Inferior parietal cortex (tissue), 1 donor: Measurements from ENCODE around the gene NUP188.
"Not testable (repeated sequence)": the region's sequence is repeated elsewhere in the genome, so short reads cannot be mapped to it uniquely, and the experiment has no call there.

Experiments
- DNase-seq: peaks from one replicate; pipeline ENCODE4 v3.0.0-alpha.2; 2016; ENCODE audit errors: extremely low spot score

The NUP188 gene

DNA sequence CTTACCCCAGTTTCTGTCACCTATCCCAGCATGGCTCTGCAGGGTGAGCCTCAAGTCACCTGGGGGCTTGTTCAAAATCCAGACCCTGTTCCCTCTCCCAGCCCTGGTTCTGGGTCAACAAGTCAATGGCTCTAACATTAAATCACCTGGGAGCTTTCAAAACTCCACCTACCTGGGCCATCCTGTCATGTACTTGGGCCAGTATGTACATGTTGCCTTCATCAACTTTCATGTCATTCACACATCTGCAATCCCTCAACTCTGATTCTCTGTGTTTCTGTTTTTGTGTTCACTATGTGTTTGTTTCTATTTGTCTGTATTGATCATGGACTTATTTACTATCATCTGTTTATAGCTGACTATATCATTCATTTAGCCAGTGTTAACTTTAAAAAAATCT lies 82.7 kb downstream of the NUP188 start:
- no peak for DNase-seq

GRCh38 chr9:129031514-129031913 lies 84.0 kb downstream of the NUP188 start:
- no peak for DNase-seq

DNA sequence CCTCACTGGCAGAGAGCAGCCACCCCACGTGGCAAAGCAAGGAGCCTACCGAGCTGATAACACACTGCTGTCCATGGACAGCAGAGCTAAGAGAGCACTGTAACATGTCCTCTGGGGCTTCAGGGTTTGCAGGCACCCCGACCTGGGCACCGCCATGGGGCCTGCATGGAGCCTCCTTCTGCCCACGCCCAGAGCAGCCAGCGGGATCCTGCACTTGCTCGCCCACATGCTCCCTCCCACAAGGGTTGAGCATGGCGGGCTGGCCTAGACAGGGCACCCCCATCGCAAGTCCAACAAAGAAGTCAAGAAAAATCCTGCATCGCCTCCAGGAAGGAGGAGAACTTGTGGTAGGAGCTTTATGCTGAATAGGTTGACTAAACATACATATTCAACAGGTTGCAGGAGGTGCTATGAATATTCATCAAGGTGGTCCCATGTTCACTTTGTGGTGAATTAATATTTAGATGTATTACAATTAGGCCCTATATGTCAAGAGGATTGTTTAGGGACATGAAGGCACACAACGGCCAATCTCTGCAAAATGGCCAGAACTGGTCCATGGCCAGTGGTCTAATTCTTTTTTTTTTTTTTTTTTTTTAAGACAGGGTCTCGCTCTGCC lies 85.2 kb downstream of the NUP188 start:
- DNase-seq: no peak

DNA sequence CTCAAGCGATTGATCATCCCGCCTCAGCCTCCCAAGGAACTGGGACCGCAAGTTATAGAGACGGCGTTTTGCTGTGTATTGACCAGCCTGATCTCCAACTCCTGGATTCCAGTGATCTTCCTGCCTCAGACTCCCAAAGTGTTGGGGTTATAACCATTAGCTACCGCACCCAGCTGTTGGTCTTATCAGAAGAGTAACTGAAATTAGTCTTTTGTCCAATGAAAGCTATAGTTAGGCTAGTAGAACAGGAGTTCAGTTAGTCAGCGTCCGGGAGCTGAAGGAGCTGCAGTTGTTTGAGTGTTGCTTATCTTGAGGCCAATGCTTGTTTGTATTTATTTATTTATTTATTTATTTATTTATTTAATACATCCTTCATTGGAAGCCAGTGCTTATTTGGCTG lies 85.7 kb downstream of the NUP188 start:
- no peak for DNase-seq

DNA sequence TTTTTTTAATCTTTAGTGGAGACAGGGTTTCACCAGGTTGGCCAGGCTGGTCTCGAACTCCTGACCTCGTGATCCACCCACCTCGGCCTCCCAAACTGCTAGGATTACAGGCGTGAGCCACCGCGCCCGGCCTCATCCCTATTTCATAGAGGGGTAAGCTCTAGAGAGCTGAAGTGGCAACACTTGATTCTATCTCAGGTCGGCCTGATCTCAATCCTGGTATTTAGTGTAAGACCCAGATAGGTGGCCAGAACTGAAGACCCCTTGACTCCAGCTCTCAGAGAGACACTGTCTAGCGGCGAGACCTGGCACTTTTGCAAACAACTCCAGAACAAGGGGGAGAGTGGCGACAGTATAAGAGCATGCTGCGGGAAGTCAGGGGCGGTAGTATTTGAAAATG lies 88.3 kb downstream of the NUP188 start:
- not testable (repeated sequence) for DNase-seq

- DNase-seq: peak; percentile 99
Measured at GRCh38 chr9:129036241-129036922, 88.9 kb downstream of the NUP188 start, which contains the start of gene MIGA2. Gene MIGA2 (plus strand): TSS chr9:129036626. CDS start chr9:129040595, 3,969 bp downstream.

- no peak for DNase-seq
Measured at GRCh38 chr9:129036923-129037766, 89.6 kb downstream of the NUP188 start.

GRCh38 chr9:129037767-129038098 lies 90.2 kb downstream of the NUP188 start:
- no peak for DNase-seq

DNA sequence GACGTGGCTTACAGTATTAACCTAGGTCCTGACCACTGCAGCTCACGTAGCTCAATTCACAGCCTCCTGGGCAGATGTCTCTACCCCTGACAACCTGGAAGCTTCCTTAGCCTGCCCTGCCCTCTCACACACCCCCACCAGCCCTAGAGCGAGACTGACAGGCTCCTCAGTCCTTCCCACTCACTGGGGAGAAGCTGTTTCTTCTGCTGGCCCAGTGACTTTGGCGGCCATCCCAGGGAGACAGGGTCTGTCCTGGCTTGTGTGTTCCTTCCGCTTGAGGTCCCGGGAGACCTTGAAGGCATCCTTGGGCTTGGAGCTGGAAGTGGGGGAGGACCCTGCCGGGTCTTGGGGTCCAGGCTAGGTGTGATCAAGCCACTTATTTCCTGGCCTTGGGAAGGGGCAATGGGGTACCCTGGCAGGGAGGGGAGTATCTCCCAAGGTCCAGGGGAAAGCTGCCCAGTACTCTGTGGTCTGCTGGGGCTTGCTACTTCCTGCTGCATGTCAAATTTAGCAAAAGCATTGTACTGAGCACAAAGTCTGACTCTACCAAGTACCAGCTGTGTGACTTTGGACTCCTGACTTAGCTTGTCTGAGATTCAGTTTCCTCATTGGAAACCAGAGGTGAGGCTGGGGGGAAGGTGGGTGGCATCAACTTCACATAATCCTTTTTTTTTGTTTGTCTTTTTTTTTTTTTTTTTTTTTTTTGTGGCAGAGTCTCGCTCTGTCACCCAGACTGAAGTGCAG lies 90.8 kb downstream of the NUP188 start:
- no peak for DNase-seq

GRCh38 chr9:129040113-129040643 lies 92.7 kb downstream of the NUP188 start:
- DNase-seq: no peak

- no peak for DNase-seq
Measured at GRCh38 chr9:129042016-129042415, 94.5 kb downstream of the NUP188 start.

- DNase-seq: no peak
Measured at GRCh38 chr9:129052592-129052991, 105.1 kb downstream of the NUP188 start.

DNA sequence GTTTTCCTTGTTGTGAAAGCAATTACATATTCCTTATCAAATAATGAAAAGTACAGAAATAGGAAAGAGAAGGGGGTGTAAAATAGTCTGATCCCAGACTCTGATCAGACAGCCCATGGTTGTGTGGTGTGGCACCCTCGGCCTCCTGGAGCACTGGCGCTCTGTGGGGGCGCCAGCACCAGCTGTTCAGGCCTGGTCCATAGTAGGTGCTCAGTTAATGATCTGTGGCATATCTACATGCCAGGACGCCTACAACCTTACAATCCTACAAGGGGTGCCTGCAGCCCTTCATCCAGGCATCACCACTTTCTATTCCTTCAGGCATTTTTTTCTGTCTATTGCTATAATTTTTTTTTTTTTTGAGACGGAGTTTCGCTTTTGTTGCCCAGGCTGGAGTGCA lies 105.5 kb downstream of the NUP188 start:
- DNase-seq: no peak

DNA sequence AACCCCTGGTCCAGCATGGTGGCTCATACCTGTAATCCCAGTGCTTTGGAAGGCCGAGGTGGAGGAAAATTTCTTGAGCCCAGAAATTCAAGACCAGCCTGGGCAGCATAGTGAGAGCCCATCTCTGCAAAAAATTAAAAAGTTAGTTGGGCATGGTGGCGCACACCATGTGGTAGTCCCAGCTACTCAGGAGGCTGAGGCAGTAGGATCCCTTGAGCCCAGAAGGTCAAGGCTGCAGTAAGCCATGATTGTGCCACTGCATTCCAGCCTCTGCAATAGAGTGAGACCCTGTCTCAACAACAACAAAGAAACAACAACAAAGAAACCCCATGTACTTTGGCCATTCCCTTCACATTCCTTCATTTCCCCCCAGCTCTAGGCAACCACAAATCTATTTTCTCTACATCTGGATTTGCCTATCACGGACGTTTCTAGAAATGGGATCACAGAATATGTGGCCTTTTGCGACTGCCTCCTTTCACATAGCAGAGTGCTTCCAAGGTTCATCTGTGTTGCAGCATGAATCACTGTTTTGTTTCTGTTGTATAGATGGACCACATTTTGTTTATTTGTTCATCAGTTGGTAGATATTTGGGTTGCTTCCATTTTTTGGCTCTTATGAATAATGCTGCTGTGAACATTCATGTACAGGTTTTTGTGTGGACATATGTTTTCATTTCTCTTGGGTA lies 106.8 kb downstream of the NUP188 start:
- no peak for DNase-seq
